OCI-LY7 (cell line): Measurements from ENCODE around the gene ADD1. TPM values are rescaled to one million over a fixed set of nuclear protein-coding genes. Genes with fewer than 3 reads are reported as not detected.

Experiments used
- BruUV-seq: library from RNA; stranded (reverse); fragments of 400-500 nt; replicated peaks from 2 replicates; lab custom pipeline; 2021; lab: Mats Ljungman, UMichigan
- CTCF ChIA-PET: fragments of 300-600 bp; sonication (Branson Sonifier 250); formaldehyde crosslinking; loops from one replicate; lab custom pipeline; 2022; ENCODE audit warnings: antibody characterized with exemption; ENCODE audit not compliant: unreplicated experiment; lab: Charles Lee
- POLR2A ChIA-PET: fragments of 300-600 bp; sonication (Branson Sonifier 250); formaldehyde crosslinking; loops from one replicate; lab custom pipeline; 2022; ENCODE audit warnings: antibody characterized with exemption; lab: Charles Lee
- DNase-seq: peaks from one replicate; pipeline ENCODE4 v3.0.0-alpha.2; 2015; ENCODE audit warnings: low spot score
- H2AFZ ChIP-seq: fragments of 200-600 bp; sonication (generic), shearing (Covaris generic); 2 replicates; pipeline ENCODE4 v1.6.1; 2014; ENCODE audit warnings: mild to moderate bottlenecking, antibody characterized with exemption, low read length, moderate library complexity
- H3K27ac ChIP-seq: fragments of 200-600 bp; sonication (generic); 2 replicates; pipeline ENCODE4 v1.5.1; 2014; ENCODE audit warnings: mixed run types, low read depth, mild to moderate bottlenecking, moderate library complexity, low read length, inconsistent platforms; ENCODE audit not compliant: poor library complexity, severe bottlenecking
- H3K36me3 ChIP-seq: fragments of 200-600 bp; sonication (generic); 2 replicates; pipeline ENCODE4 v1.6.1; 2014; ENCODE audit warnings: mild to moderate bottlenecking, antibody characterized with exemption, low read length, moderate library complexity, mixed read lengths; ENCODE audit not compliant: insufficient read depth
- H3K4me1 ChIP-seq: fragments of 200-600 bp; sonication (generic); 2 replicates; pipeline ENCODE4 v1.5.1; 2014; ENCODE audit warnings: mild to moderate bottlenecking, low read length; ENCODE audit not compliant: insufficient read depth, poor library complexity, severe bottlenecking
- H3K4me2 ChIP-seq: fragments of 200-600 bp; sonication (generic); 2 replicates; pipeline ENCODE4 v1.6.1; 2014; ENCODE audit warnings: mild to moderate bottlenecking, low read length
- H3K4me3 ChIP-seq: fragments of 200-600 bp; sonication (generic); 2 replicates; pipeline ENCODE4 v1.5.1; 2014; ENCODE audit warnings: mild to moderate bottlenecking, low read depth, low read length; ENCODE audit not compliant: poor library complexity, severe bottlenecking
- H3K79me2 ChIP-seq: fragments of 200-600 bp; sonication (generic); 2 replicates; pipeline ENCODE4 v1.6.1; 2016; ENCODE audit warnings: low read depth, mild to moderate bottlenecking, low read length, moderate library complexity, mixed read lengths; ENCODE audit not compliant: insufficient read depth
- H3K9me2 ChIP-seq: fragments of 200-600 bp; sonication (generic); 2 replicates; pipeline ENCODE4 v1.6.1; 2016; ENCODE audit warnings: mild to moderate bottlenecking, low read length, mixed read lengths; ENCODE audit not compliant: insufficient read depth
- H3K9me3 ChIP-seq: fragments of 200-600 bp; sonication (generic); 2 replicates; pipeline ENCODE4 v1.6.1; 2014; ENCODE audit warnings: mild to moderate bottlenecking, mixed run types, low read length, mixed read lengths
- H4K20me1 ChIP-seq: fragments of 200-600 bp; sonication (generic); 2 replicates; pipeline ENCODE4 v1.6.1; 2014; ENCODE audit warnings: mild to moderate bottlenecking, antibody characterized with exemption, low read length, moderate library complexity, mixed read lengths; ENCODE audit not compliant: insufficient read depth
- CTCF ChIP-seq: fragments of 200-600 bp; sonication (generic); conservative IDR thresholded peaks from 2 replicates; pipeline ENCODE4 v1.5.1; 2014; ENCODE audit warnings: mild to moderate bottlenecking, antibody characterized with exemption, low read length, moderate library complexity, mixed read lengths
- EZH2phosphoT487 ChIP-seq: fragments of 200-600 bp; sonication (generic); IDR thresholded peaks from 2 replicates; pipeline ENCODE4 v1.6.1; 2018; ENCODE audit warnings: low read depth, borderline replicate concordance, mild to moderate bottlenecking, mixed run types, antibody characterized with exemption, low read length, moderate library complexity, mixed read lengths
- intact Hi-C: fragments of 100-400 bp; cut with micrococcal nuclease; formaldehyde crosslinking; loops from one replicate; pipeline ENCODE4 v1.10.0; 2022; ENCODE audit not compliant: unreplicated experiment
- total RNA-seq, 2 experiments: library from RNA; depleted of rRNA in 1 of 2; stranded (reverse); fragments of >200 nt in 1 of 2; shearing (Covaris generic) in 1 of 2; gene quantifications; 2 replicates each; pipeline ENCODE4 v1.2.3, GENCODE V29; 2014 to 2022

Gene ADD1
- total RNA-seq, 2 experiments from 2014 or later: 85.3 to 108 TPM

- POLR2A ChIA-PET: interaction anchor here (0.6 kb wide), 1 partner anchor 158 kb away, joined by 3 read pairs; no protein-coding TSS in a partner anchor
- H3K36me3 ChIP-seq: peaks cover 93% of the 10 kb centered on the region
Measured at GRCh38 chr4:2950221-2950989, 106.8 kb downstream of the ADD1 start.

GRCh38 chr4:2953496-2953895 is 109.9 kb downstream of the ADD1 start:
- BruUV-seq: no TSS peak
- H4K20me1 ChIP-seq: peaks cover 13% of the 10 kb centered on the region; the same call in 1 of the 2 replicates
- peaks cover 31% of the 10 kb centered on the region for H3K79me2 ChIP-seq
- DNase-seq: no peak
- intact Hi-C loops: no loop called here
- no peak overlapping the region for H3K4me2 ChIP-seq
- ChIA-PET CTCF (interaction anchor here (0.7 kb wide), 1 partner anchor 18 kb away, joined by 3 read pairs; no protein-coding TSS in a partner anchor), POLR2A (interaction anchor here (0.7 to 1.5 kb wide), 4 partner anchors 10 to 711 kb away, joined by 3 to 6 read pairs (median 6); partner anchors contain the start of gene GRK4)
- no peaks in the 10 kb centered on the region for H3K9me3 ChIP-seq
- H3K4me3 ChIP-seq: no peak overlapping the region
- TF ChIP-seq CTCF (no peak), EZH2phosphoT487 (no peak)
- H3K36me3 ChIP-seq: peaks cover 96% of the 10 kb centered on the region
- no peak overlapping the region for H3K27ac ChIP-seq
- no peaks in the 10 kb centered on the region for H3K4me1 ChIP-seq
- H2AFZ ChIP-seq: no peak overlapping the region
- no peaks in the 10 kb centered on the region for H3K9me2 ChIP-seq

More at GRCh38 chr4:2950221-2950989, 106.8 kb downstream of the ADD1 start:
- H3K27ac ChIP-seq: no peak overlapping the region
- no peak overlapping the region for H3K4me2 ChIP-seq
- no TSS peak for BruUV-seq
- H3K9me3 ChIP-seq: no peaks in the 10 kb centered on the region
- TF ChIP-seq CTCF: no peak
- no peak for TF ChIP-seq EZH2phosphoT487
- peaks cover under 1% of the 10 kb centered on the region; the same call in 1 of the 2 replicates for H3K79me2 ChIP-seq
- H3K4me1 ChIP-seq: no peaks in the 10 kb centered on the region
- no peaks in the 10 kb centered on the region for H3K9me2 ChIP-seq
- CTCF ChIA-PET: no interaction called here
- H3K4me3 ChIP-seq: no peak overlapping the region
- intact Hi-C loops: no loop called here
- no peak for DNase-seq
- no peak overlapping the region for H2AFZ ChIP-seq
- peaks cover under 1% of the 10 kb centered on the region; the same call in 1 of the 2 replicates for H4K20me1 ChIP-seq
